Thoracic aorta (tissue), 2 donors: Measurements from ENCODE around the gene WFDC1. TPM values are rescaled to one million over a fixed set of nuclear protein-coding genes. Genes with fewer than 3 reads are reported as not detected.
A peak's percentile ranks its signal among the peaks of the same experiment; 100 is the strongest.

Experiments
- ATAC-seq: fragments of 150-250 bp; one replicate; pipeline ENCODE4 v1.8.0; 2017; ENCODE audit warnings: low read depth; ENCODE audit not compliant: insufficient number of reproducible peaks, low FRiP score
- DNase-seq: peaks from one replicate; pipeline ENCODE4 v3.0.0-alpha.2; 2020; ENCODE audit warnings: low spot score
- H3K27ac ChIP-seq, 2 donors: fragments of 200-600 bp; sonication (generic); 1 replicate in 1 of 2; 2 replicates in 1 of 2; pipeline ENCODE4 v1.5.1; 2016; ENCODE audit warnings: mild to moderate bottlenecking in 2 of 2, moderate library complexity in 2 of 2
- H3K27me3 ChIP-seq: fragments of 200-600 bp; sonication (generic); replicated peaks from 2 replicates; pipeline ENCODE4 v1.6.0; 2016; ENCODE audit warnings: mild to moderate bottlenecking; ENCODE audit not compliant: insufficient read depth
- H3K36me3 ChIP-seq: fragments of 200-600 bp; sonication (generic); one replicate; pipeline ENCODE4 v1.5.1; 2016
- H3K4me1 ChIP-seq, 2 donors: fragments of 200-600 bp; sonication (generic); 1 replicate in 1 of 2; 2 replicates in 1 of 2; pipeline versions ENCODE4 v1.5.1 to v1.6.0; 2016; ENCODE audit warnings: low read depth in 2 of 2, mild to moderate bottlenecking in 1 of 2; ENCODE audit not compliant: control insufficient read depth in 1 of 2
- H3K4me3 ChIP-seq: fragments of 200-600 bp; sonication (generic); 2 replicates; pipeline ENCODE4 v1.5.1; 2016; ENCODE audit warnings: mild to moderate bottlenecking
- H3K9me3 ChIP-seq: fragments of 200-600 bp; sonication (generic); 2 replicates; pipeline ENCODE4 v1.5.1; 2016
- CTCF ChIP-seq: fragments of 200-600 bp; sonication (generic); IDR thresholded peaks from one replicate; pipeline ENCODE4 v1.5.1; 2019; ENCODE audit warnings: antibody characterized with exemption
- total RNA-seq, 2 donors: library from RNA; depleted of rRNA; stranded (reverse); fragments of >200 nt; gene quantifications; one replicate each; pipeline versions ENCODE4 v1.1.0 to v1.2.3, GENCODE V29; 2016

The WFDC1 gene
- total RNA-seq, 2 donors from 2014 or later = 4.6 to 203 TPM

GRCh38 chr16:84307209-84307954 is 12.7 kb downstream of the WFDC1 start:
- no peaks in the 10 kb centered on the region for H3K9me3 ChIP-seq
- no peak for DNase-seq
- no peak overlapping the region for H3K27ac ChIP-seq
- H3K4me1 ChIP-seq = peaks cover 3 to 19% of the 10 kb centered on the region in 2 donors
- TF ChIP-seq CTCF = no peak
- no peaks in the 10 kb centered on the region for H3K36me3 ChIP-seq
- no peaks in the 10 kb centered on the region for H3K27me3 ChIP-seq
- ATAC-seq = no peak
- H3K4me3 ChIP-seq = no peak overlapping the region

- no peak for DNase-seq
- Histone ChIP-seq H3K4me1 (peaks cover 0 to 16% of the 10 kb centered on the region in 2 donors), H3K27me3 (no peaks in the 10 kb centered on the region), H3K4me3 (no peak overlapping the region), H3K27ac (no peak overlapping the region), H3K36me3 (no peaks in the 10 kb centered on the region), H3K9me3 (no peaks in the 10 kb centered on the region)
- no peak for ATAC-seq
- peak; percentile 40 for TF ChIP-seq CTCF
Observed at GRCh38 chr16:84308120-84308519, 13.4 kb downstream of the WFDC1 start.

- Histone ChIP-seq H3K36me3 (no peaks in the 10 kb centered on the region), H3K27ac (no peak overlapping the region), H3K4me3 (no peak overlapping the region), H3K9me3 (no peaks in the 10 kb centered on the region), H3K27me3 (no peaks in the 10 kb centered on the region), H3K4me1 (peaks cover 0 to 5% of the 10 kb centered on the region in 2 donors)
- no peak for TF ChIP-seq CTCF
- ATAC-seq (no peak), DNase-seq (no peak)
Observed at GRCh38 chr16:84310642-84311041, 16.0 kb downstream of the WFDC1 start.

GRCh38 chr16:84312783-84313382 is 18.2 kb downstream of the WFDC1 start:
- no peak overlapping the region for H3K27ac ChIP-seq

More at GRCh38 chr16:84312783-84313382, 18.2 kb downstream of the WFDC1 start:
- no peak for ATAC-seq
- H3K36me3 ChIP-seq = no peaks in the 10 kb centered on the region
- peaks cover under 1% of the 10 kb centered on the region for H3K9me3 ChIP-seq
- no peak for TF ChIP-seq CTCF
- H3K4me3 ChIP-seq = no peak overlapping the region
- peaks cover 0 to 5% of the 10 kb centered on the region in 2 donors for H3K4me1 ChIP-seq
- H3K27me3 ChIP-seq = no peaks in the 10 kb centered on the region
- DNase-seq = no peak
